ENCODE results near the gene MELTF. TPM values are rescaled to one million over a fixed set of nuclear protein-coding genes. Genes with fewer than 3 reads are reported as not detected.

The MELTF gene
- total RNA-seq, 1 donor from 2014 or later, result 2.9 TPM

- TF ChIP-seq CTCF (IDR thresholded peaks at IDR 0.05; ENCODE audit: unreplicated experiment), result no peak
These were observed 21.7 kb downstream of the MELTF start for GRCh38 chr3:197007953-197008352.

GRCh38 chr3:197007296-197007940, 22.2 kb downstream of the MELTF start:
- Mint-ChIP-seq H3K9me3 (ENCODE audit: unreplicated experiment) (no peaks in the 10 kb centered on the region), H3K27me3 (ENCODE audit: unreplicated experiment) (peaks cover 13% of the 10 kb centered on the region), H3K4me3 (ENCODE audit: unreplicated experiment) (no peak overlapping the region), H3K27ac (ENCODE audit: unreplicated experiment) (no peak overlapping the region), H3K4me1 (ENCODE audit: unreplicated experiment) (peaks cover 2% of the 10 kb centered on the region), H3K36me3 (ENCODE audit: low read depth, unreplicated experiment) (peaks cover 4% of the 10 kb centered on the region)
- no peak for TF ChIP-seq CTCF (IDR thresholded peaks at IDR 0.05; ENCODE audit: unreplicated experiment)
- no peak for DNase-seq (ENCODE audit: low spot score)

More at GRCh38 chr3:197007953-197008352, 21.7 kb downstream of the MELTF start:
- Mint-ChIP-seq H3K36me3 (ENCODE audit: low read depth, unreplicated experiment) (peaks cover 4% of the 10 kb centered on the region), H3K27ac (ENCODE audit: unreplicated experiment) (no peak overlapping the region), H3K27me3 (ENCODE audit: unreplicated experiment) (peaks cover 13% of the 10 kb centered on the region), H3K4me3 (ENCODE audit: unreplicated experiment) (no peak overlapping the region), H3K9me3 (ENCODE audit: unreplicated experiment) (no peaks in the 10 kb centered on the region), H3K4me1 (ENCODE audit: unreplicated experiment) (peaks cover 2% of the 10 kb centered on the region)
- DNase-seq (ENCODE audit: low spot score), result no peak

GRCh38 chr3:197006860-197007259, 22.8 kb downstream of the MELTF start:
- H3K4me3 Mint-ChIP-seq (ENCODE audit: unreplicated experiment), result no peak overlapping the region

GRCh38 chr3:197006446-197006845, 23.2 kb downstream of the MELTF start:
- no peak for DNase-seq (ENCODE audit: low spot score)
- H3K4me3 Mint-ChIP-seq (ENCODE audit: unreplicated experiment), result no peak overlapping the region
- H3K9me3 Mint-ChIP-seq (ENCODE audit: unreplicated experiment), result no peaks in the 10 kb centered on the region
- H3K4me1 Mint-ChIP-seq (ENCODE audit: unreplicated experiment), result peaks cover 5% of the 10 kb centered on the region
- H3K27me3 Mint-ChIP-seq (ENCODE audit: unreplicated experiment), result peaks cover 17% of the 10 kb centered on the region
- no peak for TF ChIP-seq CTCF (IDR thresholded peaks at IDR 0.05; ENCODE audit: unreplicated experiment)
- H3K36me3 Mint-ChIP-seq (ENCODE audit: low read depth, unreplicated experiment), result peaks cover 8% of the 10 kb centered on the region
- H3K27ac Mint-ChIP-seq (ENCODE audit: unreplicated experiment), result no peak overlapping the region

More at GRCh38 chr3:197006860-197007259, 22.8 kb downstream of the MELTF start:
- peaks cover 4% of the 10 kb centered on the region for H3K36me3 Mint-ChIP-seq (ENCODE audit: low read depth, unreplicated experiment)
- DNase-seq (ENCODE audit: low spot score), result no peak
- TF ChIP-seq CTCF (IDR thresholded peaks at IDR 0.05; ENCODE audit: unreplicated experiment), result no peak
- no peaks in the 10 kb centered on the region for H3K9me3 Mint-ChIP-seq (ENCODE audit: unreplicated experiment)
- peaks cover 2% of the 10 kb centered on the region for H3K4me1 Mint-ChIP-seq (ENCODE audit: unreplicated experiment)
- peaks cover 13% of the 10 kb centered on the region for H3K27me3 Mint-ChIP-seq (ENCODE audit: unreplicated experiment)
- no peak overlapping the region for H3K27ac Mint-ChIP-seq (ENCODE audit: unreplicated experiment)
